Keratinocyte (primary cell): ENCODE measurements around the gene POLR2C. TPM values are rescaled to one million over a fixed set of nuclear protein-coding genes. Genes with fewer than 3 reads are reported as not detected.

Experiments used
- DNase-seq: peaks from one replicate; pipeline ENCODE4 v3.0.0-alpha.2; 2011; ENCODE audit warnings: low read depth, missing footprints, low spot score
- FAIRE-seq: peaks from 2 replicates; lab custom pipeline; 2011; peaks lifted over from hg19 to GRCh38; lab: Jason Lieb, UNC
- H2AFZ ChIP-seq: 2 replicates; pipeline ENCODE4 v1.6.0; 2012; ENCODE audit warnings: low read length, control low read depth, inconsistent platforms; ENCODE audit not compliant: control insufficient read depth
- H3K27ac ChIP-seq: 2 replicates; pipeline ENCODE4 v1.5.1; 2011; ENCODE audit warnings: low read length; ENCODE audit not compliant: control insufficient read depth, insufficient read depth
- H3K27me3 ChIP-seq: 3 replicates; pipeline ENCODE4 v1.6.0; 2011; ENCODE audit warnings: low read length; ENCODE audit not compliant: control insufficient read depth, insufficient read depth; ENCODE audit errors: extremely low read depth
- H3K36me3 ChIP-seq, 2 experiments: 2 replicates in 1 of 2; 3 replicates in 1 of 2; pipeline ENCODE4 v1.5.1; 2011; ENCODE audit warnings: low read length in 2 of 2, mild to moderate bottlenecking in 1 of 2; ENCODE audit not compliant: control insufficient read depth in 2 of 2, insufficient read depth in 2 of 2; ENCODE audit errors: extremely low read depth in 1 of 2
- H3K4me1 ChIP-seq: 3 replicates; pipeline ENCODE4 v1.5.1; 2011; ENCODE audit warnings: low read length; ENCODE audit not compliant: control insufficient read depth, insufficient read depth; ENCODE audit errors: extremely low read depth
- H3K4me2 ChIP-seq: 3 replicates; pipeline ENCODE4 v1.6.0; 2011; ENCODE audit warnings: low read depth, low read length; ENCODE audit not compliant: control insufficient read depth, insufficient read depth; ENCODE audit errors: extremely low read depth
- H3K4me3 ChIP-seq, 3 experiments: fragments of 200-600 bp in 1 of 3; sonication (generic) in 1 of 3; 2 replicates in 2 of 3; 3 replicates in 1 of 3; pipeline ENCODE4 v1.5.1; 2011 to 2016; ENCODE audit warnings: low read length in 3 of 3, mild to moderate bottlenecking in 3 of 3, control low read depth in 2 of 3, inconsistent platforms in 1 of 3, low read depth in 1 of 3, mixed read lengths in 1 of 3, mixed run types in 1 of 3, moderate library complexity in 1 of 3; ENCODE audit not compliant: control insufficient read depth in 2 of 3, insufficient read depth in 2 of 3; ENCODE audit errors: extremely low read depth in 1 of 3
- H3K79me2 ChIP-seq: 2 replicates; pipeline ENCODE4 v1.6.0; 2012; ENCODE audit warnings: low read length; ENCODE audit not compliant: control insufficient read depth, insufficient read depth
- H3K9ac ChIP-seq: 3 replicates; pipeline ENCODE4 v1.6.0; 2011; ENCODE audit warnings: low read length; ENCODE audit not compliant: control insufficient read depth, insufficient read depth; ENCODE audit errors: extremely low read depth
- H3K9me1 ChIP-seq: 3 replicates; pipeline ENCODE4 v1.6.0; 2011; ENCODE audit warnings: low read length; ENCODE audit not compliant: control insufficient read depth, insufficient read depth; ENCODE audit errors: extremely low read depth
- H3K9me3 ChIP-seq: 2 replicates; pipeline ENCODE4 v1.5.1; 2012; ENCODE audit warnings: low read depth, low read length; ENCODE audit not compliant: control insufficient read depth
- H4K20me1 ChIP-seq: 3 replicates; pipeline ENCODE4 v1.6.0; 2011; ENCODE audit warnings: low read length; ENCODE audit not compliant: control insufficient read depth, insufficient read depth; ENCODE audit errors: extremely low read depth
- EZH2 ChIP-seq: IDR thresholded peaks from one replicate; pipeline ENCODE4 v1.6.1; 2012; ENCODE audit warnings: inconsistent platforms, mild to moderate bottlenecking, low read length, moderate library complexity
- dilution Hi-C: fragments of 300-500 bp; cut with MboI; formaldehyde crosslinking; loops from one replicate; pipeline ENCODE4 v1.7.0; 2020; ENCODE audit warnings: low sequenced_read_pairs; ENCODE audit not compliant: extremely low pct_ligation_motif_present
- polyA plus RNA-seq, 5 experiments: library from polyadenylated mRNA; depleted of rRNA in 3 of 5; stranded (reverse) in 3 of 5; stranded (forward) in 1 of 5; unstranded in 1 of 5; fragments of >200 nt; gene quantifications; 1 replicate in 1 of 5; 2 replicates in 3 of 5; 3 replicates in 1 of 5; pipeline versions ENCODE4 v1.2.1 to v1.2.3, GENCODE V29; 2011 to 2012; ENCODE audit warnings: missing spikeins in 2 of 5, low read depth in 1 of 5, low replicate concordance in 1 of 5
- TF ChIP-seq, protein P1 (sequence below), 3 experiments: IDR thresholded peaks in 1 of 3; conservative IDR thresholded peaks in 1 of 3; optimal IDR thresholded peaks in 1 of 3; 2 replicates in 2 of 3; 3 replicates in 1 of 3; pipeline versions ENCODE3 to v1.5.1; 2011; ENCODE audit warnings: low read length in 3 of 3, mild to moderate bottlenecking in 3 of 3, moderate library complexity in 2 of 3, control low read depth in 1 of 3, inconsistent platforms in 1 of 3; ENCODE audit not compliant: insufficient read depth in 2 of 3; ENCODE audit errors: extremely low read depth in 1 of 3

POLR2C gene
- polyA plus RNA-seq, 1 donor (not counting 4 experiments of a cell fraction or from before 2014, with no cell fraction given): 74.6 TPM

DNA sequence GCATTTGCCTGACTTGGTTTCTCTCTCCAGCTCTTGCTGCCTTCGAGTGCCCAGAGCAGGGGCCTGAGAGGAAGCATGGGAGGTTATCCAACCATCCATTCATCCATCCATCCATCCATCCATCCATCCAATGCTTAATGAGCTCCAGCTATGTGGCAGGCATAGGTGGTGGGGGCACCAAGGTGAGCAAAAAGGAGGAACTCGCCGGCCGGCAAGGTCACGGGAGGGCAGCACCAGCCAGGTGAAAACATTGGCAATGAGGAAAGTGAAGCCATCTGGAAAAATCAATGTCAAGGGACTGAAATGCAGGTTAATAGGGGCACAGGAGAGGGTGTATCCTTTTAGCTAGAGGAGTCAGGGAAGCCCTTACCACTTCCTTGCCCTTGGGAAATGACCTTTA is 42.0 kb downstream of the POLR2C start:
- Histone ChIP-seq H3K9ac (no peak overlapping the region), H3K79me2 (no peaks in the 10 kb centered on the region), H3K36me3 (no peaks in the 10 kb centered on the region), H3K4me2 (no peak overlapping the region), H4K20me1 (no peaks in the 10 kb centered on the region), H3K4me1 (no peaks in the 10 kb centered on the region), H3K9me1 (no peaks in the 10 kb centered on the region), H2AFZ (no peak overlapping the region), H3K27me3 (peaks cover 13% of the 10 kb centered on the region), H3K4me3 (no peak overlapping the region), H3K27ac (no peak overlapping the region), H3K9me3 (no peaks in the 10 kb centered on the region)
- TF ChIP-seq, protein P1, sequence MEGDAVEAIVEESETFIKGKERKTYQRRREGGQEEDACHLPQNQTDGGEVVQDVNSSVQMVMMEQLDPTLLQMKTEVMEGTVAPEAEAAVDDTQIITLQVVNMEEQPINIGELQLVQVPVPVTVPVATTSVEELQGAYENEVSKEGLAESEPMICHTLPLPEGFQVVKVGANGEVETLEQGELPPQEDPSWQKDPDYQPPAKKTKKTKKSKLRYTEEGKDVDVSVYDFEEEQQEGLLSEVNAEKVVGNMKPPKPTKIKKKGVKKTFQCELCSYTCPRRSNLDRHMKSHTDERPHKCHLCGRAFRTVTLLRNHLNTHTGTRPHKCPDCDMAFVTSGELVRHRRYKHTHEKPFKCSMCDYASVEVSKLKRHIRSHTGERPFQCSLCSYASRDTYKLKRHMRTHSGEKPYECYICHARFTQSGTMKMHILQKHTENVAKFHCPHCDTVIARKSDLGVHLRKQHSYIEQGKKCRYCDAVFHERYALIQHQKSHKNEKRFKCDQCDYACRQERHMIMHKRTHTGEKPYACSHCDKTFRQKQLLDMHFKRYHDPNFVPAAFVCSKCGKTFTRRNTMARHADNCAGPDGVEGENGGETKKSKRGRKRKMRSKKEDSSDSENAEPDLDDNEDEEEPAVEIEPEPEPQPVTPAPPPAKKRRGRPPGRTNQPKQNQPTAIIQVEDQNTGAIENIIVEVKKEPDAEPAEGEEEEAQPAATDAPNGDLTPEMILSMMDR (optimal IDR thresholded peaks at IDR 0.05 in 1 of 3, IDR thresholded peaks at IDR 0.05 in 1 of 3, conservative IDR thresholded peaks at IDR 0.05 in 1 of 3; ENCODE audit: extremely low read depth in 1 of 3, insufficient read depth in 2 of 3, low read length in 3 of 3): no peak
- TF ChIP-seq EZH2: no peak
- DNase-seq (no peak), FAIRE-seq (no peak)
- dilution Hi-C loops: no loop called here

- H3K4me2 ChIP-seq: no peak overlapping the region
- H3K4me1 ChIP-seq: no peaks in the 10 kb centered on the region
- no peaks in the 10 kb centered on the region for H3K9me3 ChIP-seq
- no peak overlapping the region for H3K4me3 ChIP-seq
- dilution Hi-C loops: no loop called here
- H3K27ac ChIP-seq: no peak overlapping the region
- no peaks in the 10 kb centered on the region for H4K20me1 ChIP-seq
- H3K9ac ChIP-seq: no peak overlapping the region
- H3K27me3 ChIP-seq: peaks cover 17% of the 10 kb centered on the region
- DNase-seq (no peak), FAIRE-seq (no peak)
- TF ChIP-seq EZH2: no peak
- TF ChIP-seq, protein P1 (optimal IDR thresholded peaks at IDR 0.05 in 1 of 3, IDR thresholded peaks at IDR 0.05 in 1 of 3, conservative IDR thresholded peaks at IDR 0.05 in 1 of 3; ENCODE audit: extremely low read depth in 1 of 3, insufficient read depth in 2 of 3, low read length in 3 of 3): no peak
- no peaks in the 10 kb centered on the region for H3K36me3 ChIP-seq
- H2AFZ ChIP-seq: no peak overlapping the region
- H3K9me1 ChIP-seq: no peaks in the 10 kb centered on the region
- H3K79me2 ChIP-seq: no peaks in the 10 kb centered on the region
Observed at GRCh38 chr16:57505169-57505568, 42.7 kb downstream of the POLR2C start.
